ENCODE results near the gene COX4I2. TPM values are rescaled to one million over a fixed set of nuclear protein-coding genes. Genes with fewer than 3 reads are reported as not detected.

COX4I2 gene
- total and polyA plus RNA-seq, 3 experiments from 2014 or later = not detected

DNA sequence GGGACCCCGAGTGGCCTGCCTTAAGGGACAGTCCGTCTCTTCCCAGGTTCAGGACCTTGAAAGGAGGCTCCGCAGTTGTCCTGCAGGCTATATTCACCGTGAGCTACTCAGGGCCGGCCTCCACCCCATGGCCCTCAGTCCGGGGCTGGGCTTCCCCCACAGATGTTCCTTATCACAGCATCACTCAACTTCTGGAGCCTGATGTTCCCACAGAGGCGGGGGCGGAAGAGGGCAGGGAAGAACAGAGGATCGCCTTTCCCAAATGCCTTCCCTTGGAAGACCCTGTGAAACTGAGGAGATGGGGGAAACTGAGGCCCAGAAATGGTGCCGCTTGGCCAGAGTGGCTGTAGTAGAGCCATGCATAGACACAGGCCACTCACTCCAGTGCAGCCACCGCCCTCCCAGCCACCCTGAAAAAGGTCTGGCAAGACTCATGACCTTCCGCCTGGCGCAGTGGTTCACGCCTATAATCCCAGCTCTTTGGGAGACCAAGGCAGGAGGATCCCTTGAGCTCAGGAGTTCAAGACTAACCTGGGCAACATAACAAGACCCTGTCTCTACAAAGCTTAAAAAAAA lies 4.3 kb upstream of the COX4I2 start:
- H3K4me3 ChIP-seq (ENCODE audit: low read length) = no peak overlapping the region
- ChIA-PET CTCF (interaction anchor here (0.8 to 4.2 kb wide), 10 partner anchors 11 to 112 kb away, joined by 3 to 31 read pairs (median 3); partner anchors contain the start of gene BCL2L1), POLR2A (no interaction called here)
- no peaks in the 10 kb centered on the region for H3K36me3 ChIP-seq (ENCODE audit: insufficient read depth, low read length)
- Mint-ChIP-seq H3K4me1 (no peaks in the 10 kb centered on the region), H3K27me3 (no peaks in the 10 kb centered on the region), H3K27ac (no peak overlapping the region), H3K9me3 (no peaks in the 10 kb centered on the region), H3K4me3 (no peak overlapping the region), H3K36me3 (no peaks in the 10 kb centered on the region)
- H3K27ac ChIP-seq (ENCODE audit: low read depth, low read length) = no peak overlapping the region
- H3K27me3 ChIP-seq (ENCODE audit: insufficient read depth, low read length, poor library complexity, severe bottlenecking) = no peaks in the 10 kb centered on the region
- no peaks in the 10 kb centered on the region for H3K4me1 ChIP-seq (ENCODE audit: insufficient read depth, low read length)
- DNase-seq = no peak
- no peaks in the 10 kb centered on the region for H3K9me3 ChIP-seq (ENCODE audit: low read length)

DNA sequence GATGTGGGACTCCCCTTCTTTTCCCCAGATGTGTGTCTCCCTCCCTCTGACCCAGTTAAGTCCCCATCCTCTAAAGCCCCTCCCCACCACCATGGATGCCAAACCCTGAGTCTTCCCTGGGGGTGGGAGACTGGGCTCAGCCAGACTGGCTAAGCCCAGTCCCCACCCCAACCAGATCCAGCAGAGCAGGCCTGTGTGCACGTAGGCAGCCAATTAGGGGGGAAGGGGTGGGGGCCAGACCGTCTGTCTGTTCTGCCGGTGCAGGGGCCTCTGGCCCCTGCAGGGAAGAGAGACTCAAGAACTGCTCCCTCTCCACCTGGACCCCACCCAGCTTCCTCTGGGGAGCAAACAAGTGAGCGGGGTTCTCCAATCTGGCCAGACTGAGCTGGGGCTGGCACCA lies 605 bp downstream of the COX4I2 start:
- peaks cover 7 to 15% (median 9%) of the 10 kb centered on the region in 3 donors for H3K4me1 Mint-ChIP-seq

DNA sequence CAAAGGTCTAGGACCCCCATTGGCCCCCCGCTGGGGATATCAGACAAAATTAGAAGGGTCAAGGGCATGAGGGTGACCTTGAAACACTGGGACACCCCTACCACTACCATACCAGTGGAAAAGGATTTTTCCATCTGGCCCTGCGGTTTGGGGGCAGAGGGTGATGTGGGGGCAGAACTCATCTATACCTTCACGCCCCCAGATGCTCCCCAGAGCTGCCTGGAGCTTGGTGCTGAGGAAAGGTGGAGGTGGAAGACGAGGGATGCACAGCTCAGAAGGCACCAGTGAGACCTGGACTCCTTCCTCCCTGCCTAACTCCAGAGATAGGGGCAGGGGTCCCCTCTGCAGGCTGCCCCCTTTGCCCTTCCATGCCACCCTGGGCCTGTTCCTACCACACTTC lies 1.1 kb downstream of the COX4I2 start:
- no peaks in the 10 kb centered on the region for H3K36me3 ChIP-seq (ENCODE audit: insufficient read depth, low read length)
- H3K27me3 ChIP-seq (ENCODE audit: insufficient read depth, low read length, poor library complexity, severe bottlenecking) = peaks cover 9% of the 10 kb centered on the region
- POLR2A ChIA-PET = no interaction called here
- no peak for DNase-seq
- Mint-ChIP-seq H3K4me3 (no peak overlapping the region), H3K27ac (no peak overlapping the region), H3K36me3 (no peaks in the 10 kb centered on the region), H3K9me3 (no peaks in the 10 kb centered on the region), H3K27me3 (peaks cover 2 to 21% of the 10 kb centered on the region in 2 donors), H3K4me1 (peaks cover 7 to 18% (median 12%) of the 10 kb centered on the region in 3 donors)
- no peak overlapping the region for H3K4me3 ChIP-seq (ENCODE audit: low read length)
- CTCF ChIA-PET = interaction anchor here (0.6 to 3.9 kb wide), 2 partner anchors 82 to 85 kb away, joined by 4 to 16 read pairs; no protein-coding TSS in a partner anchor
- no peak overlapping the region for H3K27ac ChIP-seq (ENCODE audit: low read depth, low read length)
- peaks cover 8% of the 10 kb centered on the region for H3K4me1 ChIP-seq (ENCODE audit: insufficient read depth, low read length)
- no peaks in the 10 kb centered on the region for H3K9me3 ChIP-seq (ENCODE audit: low read length)

More for the DNA sequence above, 605 bp downstream of the COX4I2 start:
- no peaks in the 10 kb centered on the region for H3K9me3 Mint-ChIP-seq
- H3K36me3 Mint-ChIP-seq = no peaks in the 10 kb centered on the region
- Histone ChIP-seq H3K27me3 (ENCODE audit: insufficient read depth, low read length, poor library complexity, severe bottlenecking) (peaks cover 9% of the 10 kb centered on the region), H3K36me3 (ENCODE audit: insufficient read depth, low read length) (no peaks in the 10 kb centered on the region), H3K4me3 (ENCODE audit: low read length) (no peak overlapping the region), H3K9me3 (ENCODE audit: low read length) (no peaks in the 10 kb centered on the region), H3K27ac (ENCODE audit: low read depth, low read length) (no peak overlapping the region), H3K4me1 (ENCODE audit: insufficient read depth, low read length) (peaks cover 7% of the 10 kb centered on the region)
- H3K27ac Mint-ChIP-seq = peak overlapping the region in 1 of 8 donors; percentile 29
- H3K27me3 Mint-ChIP-seq = peaks cover 2 to 21% of the 10 kb centered on the region in 2 donors
- ChIA-PET CTCF (interaction anchor here (0.8 kb wide), 1 partner anchor 85 kb away, joined by 3 read pairs; no protein-coding TSS in a partner anchor), POLR2A (no interaction called here)
- H3K4me3 Mint-ChIP-seq = no peak overlapping the region
- no peak for DNase-seq

DNA sequence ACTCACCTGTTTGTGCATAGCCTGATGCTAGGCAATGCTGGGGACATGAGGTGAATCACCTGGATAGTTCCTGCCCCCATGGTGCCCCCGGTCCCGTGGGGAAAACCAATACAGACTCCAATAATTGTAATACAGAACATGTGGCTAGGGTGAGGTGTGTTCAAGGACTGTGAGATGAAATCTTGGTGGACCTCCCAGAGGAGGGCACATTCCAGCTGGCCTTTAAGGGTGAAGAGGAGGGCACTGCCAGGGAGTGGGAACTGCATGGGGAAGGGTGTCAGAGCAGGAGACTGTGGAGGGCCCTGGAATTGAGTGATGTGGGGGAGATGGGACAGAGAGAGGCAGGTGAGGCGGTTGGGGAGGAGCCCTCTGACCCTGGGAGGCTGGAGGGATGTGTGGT lies 2.5 kb downstream of the COX4I2 start:
- H3K9me3 ChIP-seq (ENCODE audit: low read length) = no peaks in the 10 kb centered on the region
- H3K36me3 Mint-ChIP-seq = no peaks in the 10 kb centered on the region
- H3K27ac Mint-ChIP-seq = no peak overlapping the region

DNA sequence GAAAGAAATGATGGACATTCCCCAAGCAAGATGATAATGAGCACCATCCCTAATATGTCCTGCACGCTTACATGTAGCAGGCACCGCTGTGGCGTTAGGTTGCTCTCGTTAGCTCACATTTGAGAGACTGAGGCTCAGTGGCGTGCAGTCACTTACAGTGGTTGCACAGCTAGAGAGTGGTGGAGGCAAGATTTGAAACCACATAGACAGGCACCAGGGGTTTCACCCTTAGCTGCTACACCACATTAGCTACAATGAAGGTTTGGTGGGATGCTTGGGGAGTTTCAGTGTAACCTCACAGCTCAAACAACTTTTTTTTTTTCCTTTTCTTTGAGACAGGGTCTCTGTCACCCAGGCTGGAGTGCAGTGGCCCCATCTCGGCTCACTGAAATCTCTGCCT lies 3.7 kb downstream of the COX4I2 start:
- no peak for DNase-seq
- POLR2A ChIA-PET = no interaction called here

More for the DNA sequence above, 2.5 kb downstream of the COX4I2 start:
- H3K4me3 Mint-ChIP-seq = peak overlapping the region in 1 of 7 donors; percentile 7
- POLR2A ChIA-PET = no interaction called here
- Histone ChIP-seq H3K27ac (ENCODE audit: low read depth, low read length) (no peak overlapping the region), H3K27me3 (ENCODE audit: insufficient read depth, low read length, poor library complexity, severe bottlenecking) (peaks cover 9% of the 10 kb centered on the region), H3K36me3 (ENCODE audit: insufficient read depth, low read length) (no peaks in the 10 kb centered on the region), H3K4me3 (ENCODE audit: low read length) (no peak overlapping the region), H3K4me1 (ENCODE audit: insufficient read depth, low read length) (peaks cover 8% of the 10 kb centered on the region)
- DNase-seq = no peak
- H3K4me1 Mint-ChIP-seq = peaks cover 7 to 22% (median 12%) of the 10 kb centered on the region in 3 donors
- H3K27me3 Mint-ChIP-seq = peaks cover 2 to 24% of the 10 kb centered on the region in 2 donors
- no peaks in the 10 kb centered on the region for H3K9me3 Mint-ChIP-seq
- CTCF ChIA-PET = interaction anchor here (3.9 kb wide), 1 partner anchor 84 kb away, joined by 16 read pairs; no protein-coding TSS in a partner anchor

DNA sequence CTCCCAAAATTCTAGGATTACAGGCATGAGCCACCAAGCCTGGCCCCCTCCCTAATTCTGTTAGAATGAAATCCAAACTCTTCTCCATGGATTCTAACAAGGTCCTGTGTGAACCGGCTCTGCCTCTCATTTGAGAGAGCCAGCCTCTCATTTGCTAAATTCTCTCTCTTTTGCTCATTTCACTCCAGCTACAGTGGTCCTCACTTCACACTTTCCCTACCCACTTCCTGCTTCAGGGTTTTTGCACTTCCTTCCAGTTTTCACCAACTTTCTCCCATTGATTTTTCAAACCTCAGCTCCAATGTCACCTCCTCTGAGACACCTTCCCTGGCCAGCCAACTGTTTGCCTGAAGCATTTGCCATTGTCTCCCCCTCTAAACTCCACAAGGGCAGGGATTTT lies 5.1 kb downstream of the COX4I2 start:
- Histone ChIP-seq H3K4me1 (ENCODE audit: insufficient read depth, low read length) (peaks cover 8% of the 10 kb centered on the region), H3K9me3 (ENCODE audit: low read length) (no peaks in the 10 kb centered on the region), H3K36me3 (ENCODE audit: insufficient read depth, low read length) (no peaks in the 10 kb centered on the region), H3K27me3 (ENCODE audit: insufficient read depth, low read length, poor library complexity, severe bottlenecking) (peaks cover 9% of the 10 kb centered on the region), H3K4me3 (ENCODE audit: low read length) (no peak overlapping the region), H3K27ac (ENCODE audit: low read depth, low read length) (no peak overlapping the region)
- POLR2A ChIA-PET = no interaction called here
- CTCF ChIA-PET = interaction anchor here (3.9 kb wide), 1 partner anchor 81 kb away, joined by 16 read pairs; no protein-coding TSS in a partner anchor
- Mint-ChIP-seq H3K4me3 (peak overlapping the region in 4 of 7 donors; percentile 13 to 33 (median 18)), H3K36me3 (no peaks in the 10 kb centered on the region), H3K27ac (peak overlapping the region in 2 of 8 donors; percentile 36 to 71), H3K27me3 (peaks cover 2 to 24% of the 10 kb centered on the region in 2 donors), H3K4me1 (peaks cover 7 to 22% (median 12%) of the 10 kb centered on the region in 3 donors), H3K9me3 (no peaks in the 10 kb centered on the region)
- no peak for DNase-seq

More for the DNA sequence above, 3.7 kb downstream of the COX4I2 start:
- no peaks in the 10 kb centered on the region for H3K9me3 Mint-ChIP-seq
- H3K4me1 ChIP-seq (ENCODE audit: insufficient read depth, low read length) = peaks cover 8% of the 10 kb centered on the region
- no peak overlapping the region for H3K4me3 ChIP-seq (ENCODE audit: low read length)
- peaks cover 9% of the 10 kb centered on the region for H3K27me3 ChIP-seq (ENCODE audit: insufficient read depth, low read length, poor library complexity, severe bottlenecking)
- CTCF ChIA-PET = interaction anchor here (0.9 to 3.9 kb wide), 2 partner anchors 29 to 83 kb away, joined by 3 to 16 read pairs; no protein-coding TSS in a partner anchor
- H3K36me3 ChIP-seq (ENCODE audit: insufficient read depth, low read length) = no peaks in the 10 kb centered on the region
- H3K4me1 Mint-ChIP-seq = peaks cover 7 to 22% (median 12%) of the 10 kb centered on the region in 3 donors
- no peak overlapping the region for H3K27ac ChIP-seq (ENCODE audit: low read depth, low read length)
- no peaks in the 10 kb centered on the region for H3K36me3 Mint-ChIP-seq
- peaks cover 2 to 24% of the 10 kb centered on the region in 2 donors for H3K27me3 Mint-ChIP-seq
- H3K27ac Mint-ChIP-seq = no peak overlapping the region
- H3K9me3 ChIP-seq (ENCODE audit: low read length) = no peaks in the 10 kb centered on the region
- H3K4me3 Mint-ChIP-seq = no peak overlapping the region

DNA sequence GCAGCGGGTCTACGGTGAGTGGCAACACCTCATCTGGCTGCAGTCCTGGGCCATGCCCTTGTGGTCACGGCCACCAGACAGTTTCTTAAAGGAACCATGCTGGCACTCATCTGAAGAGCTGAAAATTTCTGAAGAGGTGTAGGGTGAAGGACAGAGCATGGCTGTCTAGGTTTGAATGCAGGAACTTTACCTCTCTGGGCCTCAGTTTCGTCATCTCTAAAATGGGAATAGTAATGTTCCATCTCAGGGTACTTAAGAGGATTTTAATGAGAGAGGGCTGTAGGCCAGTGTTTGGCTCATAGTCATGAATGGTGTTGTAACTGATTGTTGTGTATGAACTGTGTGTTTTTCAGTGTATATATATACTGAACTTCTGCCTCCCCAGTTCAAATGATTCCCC lies 5.8 kb downstream of the COX4I2 start:
- no peak overlapping the region for H3K4me3 Mint-ChIP-seq
- no peak overlapping the region for H3K4me3 ChIP-seq (ENCODE audit: low read length)
- H3K27ac Mint-ChIP-seq = no peak overlapping the region
- peaks cover 9% of the 10 kb centered on the region for H3K27me3 ChIP-seq (ENCODE audit: insufficient read depth, low read length, poor library complexity, severe bottlenecking)
- peaks cover 2 to 24% of the 10 kb centered on the region in 2 donors for H3K27me3 Mint-ChIP-seq
- no peaks in the 10 kb centered on the region for H3K9me3 ChIP-seq (ENCODE audit: low read length)
- peaks cover 8% of the 10 kb centered on the region for H3K4me1 ChIP-seq (ENCODE audit: insufficient read depth, low read length)
- CTCF ChIA-PET = interaction anchor here (1.7 to 1.9 kb wide), 2 partner anchors 77 to 80 kb away, joined by 4 to 6 read pairs; no protein-coding TSS in a partner anchor
- H3K27ac ChIP-seq (ENCODE audit: low read depth, low read length) = no peak overlapping the region
- POLR2A ChIA-PET = no interaction called here
- H3K36me3 ChIP-seq (ENCODE audit: insufficient read depth, low read length) = no peaks in the 10 kb centered on the region
- peaks cover 7 to 22% (median 12%) of the 10 kb centered on the region in 3 donors for H3K4me1 Mint-ChIP-seq
- no peaks in the 10 kb centered on the region for H3K36me3 Mint-ChIP-seq
- no peaks in the 10 kb centered on the region for H3K9me3 Mint-ChIP-seq
- DNase-seq = no peak

DNA sequence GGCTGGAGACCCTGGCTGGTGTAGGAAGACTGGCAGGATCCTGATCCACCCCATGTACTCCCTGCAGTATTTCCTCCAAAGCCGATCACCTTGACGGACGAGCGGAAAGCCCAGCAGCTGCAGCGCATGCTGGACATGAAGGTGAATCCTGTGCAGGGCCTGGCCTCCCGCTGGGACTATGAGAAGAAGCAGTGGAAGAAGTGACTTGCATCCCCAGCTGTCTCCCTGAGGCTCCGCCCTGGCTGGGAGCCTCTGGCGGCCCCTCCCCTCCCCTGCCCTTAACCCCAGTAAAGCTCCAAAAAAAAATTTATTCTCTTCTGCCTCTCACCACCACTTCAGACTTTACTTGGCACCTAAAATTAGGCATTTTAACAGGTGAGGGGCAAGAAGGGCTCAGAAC lies 7.0 kb downstream of the COX4I2 start:
- no peaks in the 10 kb centered on the region for H3K9me3 ChIP-seq (ENCODE audit: low read length)
- no peak overlapping the region for H3K4me3 Mint-ChIP-seq
- H3K36me3 Mint-ChIP-seq = no peaks in the 10 kb centered on the region
- peaks cover 7 to 22% (median 12%) of the 10 kb centered on the region in 3 donors for H3K4me1 Mint-ChIP-seq
- H3K27me3 ChIP-seq (ENCODE audit: insufficient read depth, low read length, poor library complexity, severe bottlenecking) = peaks cover 5% of the 10 kb centered on the region
- no peak for DNase-seq
- ChIA-PET POLR2A (no interaction called here), CTCF (interaction anchor here (1.2 to 1.9 kb wide), 3 partner anchors 11 to 79 kb away, joined by 4 to 6 read pairs (median 4); no protein-coding TSS in a partner anchor)
- no peak overlapping the region for H3K27ac ChIP-seq (ENCODE audit: low read depth, low read length)
- H3K36me3 ChIP-seq (ENCODE audit: insufficient read depth, low read length) = no peaks in the 10 kb centered on the region
- H3K27ac Mint-ChIP-seq = peak overlapping the region in 1 of 8 donors; percentile 68
- peaks cover 8% of the 10 kb centered on the region for H3K4me1 ChIP-seq (ENCODE audit: insufficient read depth, low read length)
- no peaks in the 10 kb centered on the region for H3K9me3 Mint-ChIP-seq
- peaks cover 0 to 19% of the 10 kb centered on the region in 2 donors for H3K27me3 Mint-ChIP-seq
- no peak overlapping the region for H3K4me3 ChIP-seq (ENCODE audit: low read length)

Measured in CD8-positive, alpha-beta memory T cell (primary cell).